K562 (cell line): ENCODE results near the gene ZNF791. TPM values are rescaled to one million over a fixed set of nuclear protein-coding genes. Genes with fewer than 3 reads are reported as not detected.

ENCODE experiments used
- KLF16 ChIP-seq: IDR thresholded peaks from 2 replicates; pipeline ENCODE4 v1.6.1; 2016; ENCODE audit warnings: antibody characterized with exemption
- MCM7 ChIP-seq, 2 experiments: fragments of 450-650 bp; IDR thresholded peaks; 2 replicates each; pipeline ENCODE4 v1.6.1; 2016 to 2018
- PTTG1 ChIP-seq: fragments of 450-650 bp; IDR thresholded peaks from 2 replicates; pipeline ENCODE4 v1.6.1; 2016; ENCODE audit warnings: low read depth, mild to moderate bottlenecking, missing genetic modification characterization, missing compliant biosample characterization
- RAD51 ChIP-seq: fragments of 450-650 bp; IDR thresholded peaks from 2 replicates; pipeline ENCODE4 v1.7.1; 2016; ENCODE audit warnings: low read depth, mild to moderate bottlenecking, borderline replicate concordance
- RFX5 ChIP-seq: IDR thresholded peaks from 2 replicates; pipeline ENCODE4 v1.6.1; 2011; ENCODE audit warnings: low read depth, mild to moderate bottlenecking, improper control_type of control experiment, low read length
- SMARCE1 ChIP-seq: fragments of 450-650 bp; IDR thresholded peaks from 2 replicates; pipeline ENCODE4 v1.7.1; 2016; ENCODE audit warnings: mild to moderate bottlenecking
- SMC3 ChIP-seq: conservative IDR thresholded peaks from 2 replicates; pipeline ENCODE4 v1.6.1; 2011; ENCODE audit warnings: low read depth, low read length, improper control_type of control experiment; ENCODE audit not compliant: insufficient read depth
- TOE1 ChIP-seq, 2 experiments: fragments of 450-650 bp in 1 of 2; sonication (generic) in 1 of 2; formaldehyde crosslinking in 1 of 2; IDR thresholded peaks; 2 replicates each; pipeline versions ENCODE4 v1.7.1 to v1.8.0; 2016 to 2022; ENCODE audit warnings: borderline replicate concordance in 2 of 2, mild to moderate bottlenecking in 2 of 2, antibody characterized with exemption in 1 of 2, inconsistent platforms in 1 of 2, low read depth in 1 of 2, missing genetic modification reagents in 1 of 2, moderate library complexity in 1 of 2
- ZBED1 ChIP-seq: IDR thresholded peaks from 2 replicates; pipeline ENCODE4 v1.6.1; 2014
- ZNF23 ChIP-seq: fragments of 250-450 bp; sonication (Bioruptor Pico); IDR thresholded peaks from 2 replicates; pipeline ENCODE4 v1.4.0; 2020; ENCODE audit warnings: mild to moderate bottlenecking
- polyA plus RNA-seq, 8 experiments: library from polyadenylated mRNA; depleted of rRNA in 4 of 8; stranded (reverse) in 5 of 8; unstranded in 3 of 8; fragments of >200 nt; fragmentation: Nextera tagmentation in 2 of 8; fragmentation: Illumina TruSeq in 1 of 8; extraction: Ambion mirVana in 2 of 8; extraction: Trizol in 1 of 8; gene quantifications; 2 replicates each; pipeline versions ENCODE4 v1.2.1 to v1.2.3, GENCODE V29; 2011 to 2014; ENCODE audit warnings: inconsistent platforms in 1 of 8, missing spikeins in 1 of 8
- total RNA-seq, 7 experiments: library from RNA; depleted of rRNA in 6 of 7; stranded (reverse); fragments of >200 nt in 6 of 7; fragmentation: Illumina TruSeq in 2 of 7; extraction: Trizol in 2 of 7; gene quantifications; 2 replicates each; pipeline versions ENCODE4 v1.2.1 to v1.2.3, GENCODE V29; 2011 to 2021; ENCODE audit warnings: low replicate concordance in 1 of 7
- TF ChIP-seq, protein P1 (sequence below): fragments of 450-650 bp; IDR thresholded peaks from 2 replicates; pipeline ENCODE4 v1.6.1; 2016; ENCODE audit warnings: mild to moderate bottlenecking, moderate library complexity
- TF ChIP-seq, protein P2 (sequence below), 2 experiments: fragments of 200-800 bp in 1 of 2; sonication (Bioruptor generic) in 1 of 2; sonication (generic) in 1 of 2; formaldehyde crosslinking in 1 of 2; IDR thresholded peaks in 1 of 2; conservative IDR thresholded peaks in 1 of 2; 2 replicates each; pipeline versions ENCODE4 v1.5.0 to v1.6.1; 2016 to 2020; ENCODE audit warnings: missing compliant biosample characterization in 1 of 2, missing genetic modification characterization in 1 of 2, missing genetic modification reagents in 1 of 2
- TF ChIP-seq, protein P3 (sequence below): fragments of 250-450 bp; sonication (Bioruptor Pico); IDR thresholded peaks from 2 replicates; pipeline ENCODE4 v1.8.0; 2021; ENCODE audit warnings: borderline replicate concordance, mild to moderate bottlenecking, moderate library complexity; ENCODE audit not compliant: poor library complexity, severe bottlenecking

Gene ZNF791
- total and polyA plus RNA-seq, 9 of the 15 experiments (the other 6 are each of a cell fraction or from before 2014, with no cell fraction given): 7.8 to 22.7 (median 13.1) TPM

- TF ChIP-seq, protein P1, sequence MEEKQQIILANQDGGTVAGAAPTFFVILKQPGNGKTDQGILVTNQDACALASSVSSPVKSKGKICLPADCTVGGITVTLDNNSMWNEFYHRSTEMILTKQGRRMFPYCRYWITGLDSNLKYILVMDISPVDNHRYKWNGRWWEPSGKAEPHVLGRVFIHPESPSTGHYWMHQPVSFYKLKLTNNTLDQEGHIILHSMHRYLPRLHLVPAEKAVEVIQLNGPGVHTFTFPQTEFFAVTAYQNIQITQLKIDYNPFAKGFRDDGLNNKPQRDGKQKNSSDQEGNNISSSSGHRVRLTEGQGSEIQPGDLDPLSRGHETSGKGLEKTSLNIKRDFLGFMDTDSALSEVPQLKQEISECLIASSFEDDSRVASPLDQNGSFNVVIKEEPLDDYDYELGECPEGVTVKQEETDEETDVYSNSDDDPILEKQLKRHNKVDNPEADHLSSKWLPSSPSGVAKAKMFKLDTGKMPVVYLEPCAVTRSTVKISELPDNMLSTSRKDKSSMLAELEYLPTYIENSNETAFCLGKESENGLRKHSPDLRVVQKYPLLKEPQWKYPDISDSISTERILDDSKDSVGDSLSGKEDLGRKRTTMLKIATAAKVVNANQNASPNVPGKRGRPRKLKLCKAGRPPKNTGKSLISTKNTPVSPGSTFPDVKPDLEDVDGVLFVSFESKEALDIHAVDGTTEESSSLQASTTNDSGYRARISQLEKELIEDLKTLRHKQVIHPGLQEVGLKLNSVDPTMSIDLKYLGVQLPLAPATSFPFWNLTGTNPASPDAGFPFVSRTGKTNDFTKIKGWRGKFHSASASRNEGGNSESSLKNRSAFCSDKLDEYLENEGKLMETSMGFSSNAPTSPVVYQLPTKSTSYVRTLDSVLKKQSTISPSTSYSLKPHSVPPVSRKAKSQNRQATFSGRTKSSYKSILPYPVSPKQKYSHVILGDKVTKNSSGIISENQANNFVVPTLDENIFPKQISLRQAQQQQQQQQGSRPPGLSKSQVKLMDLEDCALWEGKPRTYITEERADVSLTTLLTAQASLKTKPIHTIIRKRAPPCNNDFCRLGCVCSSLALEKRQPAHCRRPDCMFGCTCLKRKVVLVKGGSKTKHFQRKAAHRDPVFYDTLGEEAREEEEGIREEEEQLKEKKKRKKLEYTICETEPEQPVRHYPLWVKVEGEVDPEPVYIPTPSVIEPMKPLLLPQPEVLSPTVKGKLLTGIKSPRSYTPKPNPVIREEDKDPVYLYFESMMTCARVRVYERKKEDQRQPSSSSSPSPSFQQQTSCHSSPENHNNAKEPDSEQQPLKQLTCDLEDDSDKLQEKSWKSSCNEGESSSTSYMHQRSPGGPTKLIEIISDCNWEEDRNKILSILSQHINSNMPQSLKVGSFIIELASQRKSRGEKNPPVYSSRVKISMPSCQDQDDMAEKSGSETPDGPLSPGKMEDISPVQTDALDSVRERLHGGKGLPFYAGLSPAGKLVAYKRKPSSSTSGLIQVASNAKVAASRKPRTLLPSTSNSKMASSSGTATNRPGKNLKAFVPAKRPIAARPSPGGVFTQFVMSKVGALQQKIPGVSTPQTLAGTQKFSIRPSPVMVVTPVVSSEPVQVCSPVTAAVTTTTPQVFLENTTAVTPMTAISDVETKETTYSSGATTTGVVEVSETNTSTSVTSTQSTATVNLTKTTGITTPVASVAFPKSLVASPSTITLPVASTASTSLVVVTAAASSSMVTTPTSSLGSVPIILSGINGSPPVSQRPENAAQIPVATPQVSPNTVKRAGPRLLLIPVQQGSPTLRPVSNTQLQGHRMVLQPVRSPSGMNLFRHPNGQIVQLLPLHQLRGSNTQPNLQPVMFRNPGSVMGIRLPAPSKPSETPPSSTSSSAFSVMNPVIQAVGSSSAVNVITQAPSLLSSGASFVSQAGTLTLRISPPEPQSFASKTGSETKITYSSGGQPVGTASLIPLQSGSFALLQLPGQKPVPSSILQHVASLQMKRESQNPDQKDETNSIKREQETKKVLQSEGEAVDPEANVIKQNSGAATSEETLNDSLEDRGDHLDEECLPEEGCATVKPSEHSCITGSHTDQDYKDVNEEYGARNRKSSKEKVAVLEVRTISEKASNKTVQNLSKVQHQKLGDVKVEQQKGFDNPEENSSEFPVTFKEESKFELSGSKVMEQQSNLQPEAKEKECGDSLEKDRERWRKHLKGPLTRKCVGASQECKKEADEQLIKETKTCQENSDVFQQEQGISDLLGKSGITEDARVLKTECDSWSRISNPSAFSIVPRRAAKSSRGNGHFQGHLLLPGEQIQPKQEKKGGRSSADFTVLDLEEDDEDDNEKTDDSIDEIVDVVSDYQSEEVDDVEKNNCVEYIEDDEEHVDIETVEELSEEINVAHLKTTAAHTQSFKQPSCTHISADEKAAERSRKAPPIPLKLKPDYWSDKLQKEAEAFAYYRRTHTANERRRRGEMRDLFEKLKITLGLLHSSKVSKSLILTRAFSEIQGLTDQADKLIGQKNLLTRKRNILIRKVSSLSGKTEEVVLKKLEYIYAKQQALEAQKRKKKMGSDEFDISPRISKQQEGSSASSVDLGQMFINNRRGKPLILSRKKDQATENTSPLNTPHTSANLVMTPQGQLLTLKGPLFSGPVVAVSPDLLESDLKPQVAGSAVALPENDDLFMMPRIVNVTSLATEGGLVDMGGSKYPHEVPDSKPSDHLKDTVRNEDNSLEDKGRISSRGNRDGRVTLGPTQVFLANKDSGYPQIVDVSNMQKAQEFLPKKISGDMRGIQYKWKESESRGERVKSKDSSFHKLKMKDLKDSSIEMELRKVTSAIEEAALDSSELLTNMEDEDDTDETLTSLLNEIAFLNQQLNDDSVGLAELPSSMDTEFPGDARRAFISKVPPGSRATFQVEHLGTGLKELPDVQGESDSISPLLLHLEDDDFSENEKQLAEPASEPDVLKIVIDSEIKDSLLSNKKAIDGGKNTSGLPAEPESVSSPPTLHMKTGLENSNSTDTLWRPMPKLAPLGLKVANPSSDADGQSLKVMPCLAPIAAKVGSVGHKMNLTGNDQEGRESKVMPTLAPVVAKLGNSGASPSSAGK: peak; percentile 61; the same call in 1 of the 2 replicates
- TF ChIP-seq SMC3 (no peak), KLF16 (no peak), MCM7 (IDR thresholded peaks at IDR 0.05) (no peak), ZBED1 (no peak), ZNF23 (CRISPR knock-in tag) (no peak), TOE1 (IDR thresholded peaks at IDR 0.05; ENCODE audit: borderline replicate concordance) (peak; percentile 81; the same call in 1 of the 2 replicates), TOE1 (CRISPR knock-in tag; IDR thresholded peaks at IDR 0.05; ENCODE audit: borderline replicate concordance, low read depth) (no peak), PTTG1 (tag) (peak; percentile 51; the same call in 1 of the 2 replicates), RFX5 (no peak), RAD51 (0 out of 2 replicates have a peak, but pooled peaks have one; percentile 38), SMARCE1 (no peak)
- TF ChIP-seq, protein P2, sequence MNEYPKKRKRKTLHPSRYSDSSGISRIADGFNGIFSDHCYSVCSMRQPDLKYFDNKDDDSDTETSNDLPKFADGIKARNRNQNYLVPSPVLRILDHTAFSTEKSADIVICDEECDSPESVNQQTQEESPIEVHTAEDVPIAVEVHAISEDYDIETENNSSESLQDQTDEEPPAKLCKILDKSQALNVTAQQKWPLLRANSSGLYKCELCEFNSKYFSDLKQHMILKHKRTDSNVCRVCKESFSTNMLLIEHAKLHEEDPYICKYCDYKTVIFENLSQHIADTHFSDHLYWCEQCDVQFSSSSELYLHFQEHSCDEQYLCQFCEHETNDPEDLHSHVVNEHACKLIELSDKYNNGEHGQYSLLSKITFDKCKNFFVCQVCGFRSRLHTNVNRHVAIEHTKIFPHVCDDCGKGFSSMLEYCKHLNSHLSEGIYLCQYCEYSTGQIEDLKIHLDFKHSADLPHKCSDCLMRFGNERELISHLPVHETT (CRISPR knock-in tag; conservative IDR thresholded peaks at IDR 0.05 in 1 of 2, IDR thresholded peaks at IDR 0.05 in 1 of 2): peak in 1 of 2 experiments; percentile 73; a peak in 2 of 4 replicates
- TF ChIP-seq, protein P3, sequence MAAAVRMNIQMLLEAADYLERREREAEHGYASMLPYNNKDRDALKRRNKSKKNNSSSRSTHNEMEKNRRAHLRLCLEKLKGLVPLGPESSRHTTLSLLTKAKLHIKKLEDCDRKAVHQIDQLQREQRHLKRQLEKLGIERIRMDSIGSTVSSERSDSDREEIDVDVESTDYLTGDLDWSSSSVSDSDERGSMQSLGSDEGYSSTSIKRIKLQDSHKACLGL (CRISPR knock-in tag): peak; percentile 39
Observed at GRCh38 chr19:12669270-12670158, 58.8 kb downstream of the ZNF791 start (continued).
